ENCODE results near the gene COMTD1.
"Not testable (repeated sequence)": the region's sequence is repeated elsewhere in the genome, so short reads cannot be mapped to it uniquely, and the experiment has no call there.

The COMTD1 gene

GRCh38 chr10:75223507-75223906 is 12.2 kb downstream of the COMTD1 start:
- DNase-seq (ENCODE audit: low spot score), result no peak

GRCh38 chr10:75221492-75221891 is 14.3 kb downstream of the COMTD1 start:
- DNase-seq (ENCODE audit: low spot score), result not testable (repeated sequence)

GRCh38 chr10:75220274-75220673 is 15.5 kb downstream of the COMTD1 start:
- DNase-seq (ENCODE audit: low spot score), result no peak

GRCh38 chr10:75212343-75212742 is 23.4 kb downstream of the COMTD1 start:
- DNase-seq (ENCODE audit: low spot score), result no peak

GRCh38 chr10:75211007-75211691 is 24.6 kb downstream of the COMTD1 start:
- DNase-seq (ENCODE audit: low spot score), result peak; percentile 21

GRCh38 chr10:75210282-75211006 is 25.3 kb downstream of the COMTD1 start, which contains the start of gene VDAC2:
VDAC2 (plus strand) TSS chr10:75210796; CDS start chr10:75211159, 363 bp downstream.
- DNase-seq (ENCODE audit: low spot score), result peak; percentile 95

- peak; percentile 67 for DNase-seq (ENCODE audit: low spot score)
Measured at GRCh38 chr10:75209921-75210281, 25.9 kb downstream of the COMTD1 start.

- DNase-seq (ENCODE audit: low spot score), result no peak
Measured at GRCh38 chr10:75209086-75209920, 26.5 kb downstream of the COMTD1 start.

- no peak for DNase-seq (ENCODE audit: low spot score)
Measured at GRCh38 chr10:75208181-75208580, 27.6 kb downstream of the COMTD1 start.

- no peak for DNase-seq (ENCODE audit: low spot score)
Measured at GRCh38 chr10:75207857-75208144, 28.0 kb downstream of the COMTD1 start.

GRCh38 chr10:75207079-75207856 is 28.5 kb downstream of the COMTD1 start:
- no peak for DNase-seq (ENCODE audit: low spot score)

GRCh38 chr10:75206638-75207037 is 29.1 kb downstream of the COMTD1 start:
- DNase-seq (ENCODE audit: low spot score), result not testable (repeated sequence)

GRCh38 chr10:75205908-75206307 is 29.8 kb downstream of the COMTD1 start:
- no peak for DNase-seq (ENCODE audit: low spot score)

- no peak for DNase-seq (ENCODE audit: low spot score)
Measured at GRCh38 chr10:75203724-75204123, 32.0 kb downstream of the COMTD1 start.

GRCh38 chr10:75203046-75203620 is 32.6 kb downstream of the COMTD1 start:
- DNase-seq (ENCODE audit: low spot score), result not testable (repeated sequence)

- no peak for DNase-seq (ENCODE audit: low spot score)
Measured at GRCh38 chr10:75202321-75203045, 33.3 kb downstream of the COMTD1 start.

GRCh38 chr10:75201793-75202307 is 33.9 kb downstream of the COMTD1 start:
- DNase-seq (ENCODE audit: low spot score), result no peak

GRCh38 chr10:75199949-75200348 is 35.8 kb downstream of the COMTD1 start:
- DNase-seq (ENCODE audit: low spot score), result not testable (repeated sequence)

- DNase-seq (ENCODE audit: low spot score), result no peak
Measured at GRCh38 chr10:75197906-75198305, 37.9 kb downstream of the COMTD1 start.

- no peak for DNase-seq (ENCODE audit: low spot score)
Measured at GRCh38 chr10:75197066-75197465, 38.7 kb downstream of the COMTD1 start.

Data from germinal center (tissue), 1 donor.